ENCODE results near the gene MZF1. TPM values are rescaled to one million over a fixed set of nuclear protein-coding genes. Genes with fewer than 3 reads are reported as not detected.
A peak's percentile ranks its signal among the peaks of the same experiment; 100 is the strongest.

Gene MZF1
- total RNA-seq, 1 experiment from 2014 or later: not detected

GRCh38 chr19:58550362-58551122 lies 22.6 kb downstream of the MZF1 start:
- peaks cover 5% of the 10 kb centered on the region; the same call in 1 of the 2 replicates for H3K36me3 ChIP-seq (ENCODE audit: low read depth)

GRCh38 chr19:58549664-58550361 lies 23.3 kb downstream of the MZF1 start:
- Histone ChIP-seq H3K27me3 (ENCODE audit: insufficient read depth, low read depth) (no peaks in the 10 kb centered on the region), H4K20me1 (ENCODE audit: insufficient read depth) (peaks cover 29% of the 10 kb centered on the region), H3K4me3 (no peak overlapping the region), H3K36me3 (ENCODE audit: low read depth) (peaks cover 5% of the 10 kb centered on the region; the same call in 1 of the 2 replicates), H3K9me2 (ENCODE audit: insufficient read depth) (no peaks in the 10 kb centered on the region), H3K4me2 (no peak overlapping the region), H3K27ac (no peak overlapping the region), H3K9me3 (ENCODE audit: insufficient read depth, low read depth) (no peaks in the 10 kb centered on the region), H3K79me2 (ENCODE audit: low read depth) (peaks cover 56% of the 10 kb centered on the region), H3K4me1 (replicated peaks; ENCODE audit: insufficient read depth) (peaks cover 17% of the 10 kb centered on the region; the same call in 1 of the 2 replicates), H2AFZ (no peak overlapping the region), H3F3A (ENCODE audit: insufficient read depth, low read depth) (peaks cover 22% of the 10 kb centered on the region; the same call in 1 of the 2 replicates)
- TSS peak; percentile 1 for BruUV-seq (replicated peaks)
- TF ChIP-seq EZH2 (IDR thresholded peaks at IDR 0.05; ENCODE audit: low read depth): no peak
- TF ChIP-seq CTCF (conservative IDR thresholded peaks at IDR 0.05): no peak
- POLR2A ChIA-PET (ENCODE audit: unreplicated experiment): interaction anchor here (0.6 kb wide), 1 partner anchor 780 kb away, joined by 3 read pairs; the partner anchor contains the start of gene ZNF586
- intact Hi-C loops (cut with micrococcal nuclease; ENCODE audit: unreplicated experiment): no loop called here
- CTCF ChIA-PET: no interaction called here
- DNase-seq: no peak

More at GRCh38 chr19:58550362-58551122, 22.6 kb downstream of the MZF1 start:
- CTCF ChIA-PET: no interaction called here
- POLR2A ChIA-PET (ENCODE audit: unreplicated experiment): no interaction called here
- no peak for DNase-seq
- BruUV-seq (replicated peaks): no TSS peak
- Histone ChIP-seq H3K4me1 (replicated peaks; ENCODE audit: insufficient read depth) (peaks cover 17% of the 10 kb centered on the region; the same call in 1 of the 2 replicates), H2AFZ (no peak overlapping the region), H3K27me3 (ENCODE audit: insufficient read depth, low read depth) (no peaks in the 10 kb centered on the region), H3K9me2 (ENCODE audit: insufficient read depth) (no peaks in the 10 kb centered on the region), H3F3A (ENCODE audit: insufficient read depth, low read depth) (peaks cover 22% of the 10 kb centered on the region; the same call in 1 of the 2 replicates), H3K27ac (no peak overlapping the region), H3K9me3 (ENCODE audit: insufficient read depth, low read depth) (no peaks in the 10 kb centered on the region), H3K4me2 (no peak overlapping the region), H4K20me1 (ENCODE audit: insufficient read depth) (peaks cover 22% of the 10 kb centered on the region), H3K4me3 (no peak overlapping the region), H3K79me2 (ENCODE audit: low read depth) (peaks cover 49% of the 10 kb centered on the region)
- intact Hi-C loops (cut with micrococcal nuclease; ENCODE audit: unreplicated experiment): no loop called here
- TF ChIP-seq EZH2 (IDR thresholded peaks at IDR 0.05; ENCODE audit: low read depth): no peak
- TF ChIP-seq CTCF (conservative IDR thresholded peaks at IDR 0.05): no peak

GRCh38 chr19:58548859-58549663 lies 24.1 kb downstream of the MZF1 start:
- H3K9me2 ChIP-seq (ENCODE audit: insufficient read depth): no peaks in the 10 kb centered on the region
- intact Hi-C loops (cut with micrococcal nuclease; ENCODE audit: unreplicated experiment): no loop called here
- no peak overlapping the region for H3K4me2 ChIP-seq
- no peaks in the 10 kb centered on the region for H3K9me3 ChIP-seq (ENCODE audit: insufficient read depth, low read depth)
- BruUV-seq (replicated peaks): no TSS peak
- ChIA-PET POLR2A (ENCODE audit: unreplicated experiment) (interaction anchor here (0.6 kb wide), 1 partner anchor 779 kb away, joined by 3 read pairs; the partner anchor contains the start of gene ZNF586), CTCF (no interaction called here)
- H3K79me2 ChIP-seq (ENCODE audit: low read depth): peaks cover 51% of the 10 kb centered on the region
- no peak for DNase-seq
- H3K36me3 ChIP-seq (ENCODE audit: low read depth): peaks cover 5% of the 10 kb centered on the region; the same call in 1 of the 2 replicates
- peaks cover 29% of the 10 kb centered on the region for H4K20me1 ChIP-seq (ENCODE audit: insufficient read depth)
- no peak overlapping the region for H3K27ac ChIP-seq
- TF ChIP-seq CTCF (conservative IDR thresholded peaks at IDR 0.05) (no peak), EZH2 (IDR thresholded peaks at IDR 0.05; ENCODE audit: low read depth) (no peak)
- H3K4me3 ChIP-seq: no peak overlapping the region
- peaks cover 16% of the 10 kb centered on the region; the same call in 1 of the 2 replicates for H3K4me1 ChIP-seq (replicated peaks; ENCODE audit: insufficient read depth)
- H3K27me3 ChIP-seq (ENCODE audit: insufficient read depth, low read depth): no peaks in the 10 kb centered on the region
- peaks cover 22% of the 10 kb centered on the region; the same call in 1 of the 2 replicates for H3F3A ChIP-seq (ENCODE audit: insufficient read depth, low read depth)
- H2AFZ ChIP-seq: no peak overlapping the region
